Lung (tissue), 12 donors: Measurements from ENCODE around the gene IGFL3. TPM values are rescaled to one million over a fixed set of nuclear protein-coding genes. Genes with fewer than 3 reads are reported as not detected.

Experiments used
- ATAC-seq: fragments of 200-7000 bp; cut with Tn5 transposase; one replicate; pipeline ENCODE4 v1.9.1; 2020; ENCODE audit warnings: moderate number of reproducible peaks; ENCODE audit not compliant: insufficient read depth, low FRiP score
- DNase-seq, 3 donors: peaks; one replicate each; pipeline ENCODE4 v3.0.0-alpha.2; 2013 to 2017
- H3K27ac ChIP-seq, 2 donors: one replicate each; pipeline ENCODE4 v1.5.1; 2013; ENCODE audit warnings: mild to moderate bottlenecking in 2 of 2, moderate library complexity in 2 of 2, control low read depth in 1 of 2, inconsistent platforms in 1 of 2, low read depth in 1 of 2, low read length in 1 of 2
- H3K27me3 ChIP-seq, 3 donors: one replicate each; pipeline ENCODE4 v1.5.1; 2013; ENCODE audit warnings: low read length in 2 of 3; ENCODE audit not compliant: control insufficient read depth in 3 of 3, insufficient read depth in 3 of 3
- H3K36me3 ChIP-seq, 4 donors: one replicate each; pipeline ENCODE4 v1.5.1; 2013; ENCODE audit warnings: low read length in 4 of 4, mild to moderate bottlenecking in 1 of 4, moderate library complexity in 1 of 4; ENCODE audit not compliant: control insufficient read depth in 4 of 4, insufficient read depth in 4 of 4
- H3K4me1 ChIP-seq, 5 donors: one replicate each; pipeline ENCODE4 v1.5.1; 2013; ENCODE audit warnings: low read length in 5 of 5, mild to moderate bottlenecking in 2 of 5, moderate library complexity in 1 of 5; ENCODE audit not compliant: control insufficient read depth in 5 of 5, insufficient read depth in 5 of 5
- H3K4me3 ChIP-seq: one replicate; pipeline ENCODE4 v1.5.1; 2013; ENCODE audit warnings: mild to moderate bottlenecking, control low read depth, moderate library complexity
- H3K9ac ChIP-seq, 2 donors: one replicate each; pipeline ENCODE4 v1.5.1; 2013; ENCODE audit warnings: low read length in 2 of 2, control low read depth in 1 of 2; ENCODE audit not compliant: insufficient read depth in 1 of 2
- H3K9me3 ChIP-seq, 4 donors: one replicate each; pipeline ENCODE4 v1.5.1; 2013; ENCODE audit warnings: low read length in 3 of 4, mild to moderate bottlenecking in 1 of 4, moderate library complexity in 1 of 4; ENCODE audit not compliant: control insufficient read depth in 4 of 4, insufficient read depth in 3 of 4
- WGBS, 2 donors: extraction: QIAGEN DNeasy Blood & Tissue Kit; methylation state at CpG; one replicate each; pipeline ENCODE4 v1.1.7; 2013; 5-methylcytosine and 5-hydroxymethylcytosine counted together
- polyA plus RNA-seq, 2 donors: library from polyadenylated mRNA; stranded (reverse); fragments of 200-250 nt; gene quantifications; one replicate each; pipeline ENCODE4 v1.2.1, GENCODE V29; 2013
- total RNA-seq, 2 donors: library from RNA; depleted of rRNA in 1 of 2; stranded (reverse); fragments of >200 nt in 1 of 2; gene quantifications; one replicate each; pipeline ENCODE4 v1.2.1, GENCODE V29; 2014 to 2021
- TF ChIP-seq, protein P1 (sequence below): IDR thresholded peaks from 2 replicates; pipeline ENCODE4 v1.5.1; 2012; ENCODE audit warnings: mild to moderate bottlenecking; ENCODE audit errors: control extremely low read depth, extremely low read depth
- donor health status: control.
- donor health status: control.
- donor health status: Bipolar disorder and iron deficiency.
- donor health status: healthy.
- donor health status: DM: yes; HTN: yes; CAD: no.

Gene IGFL3
- total and polyA plus RNA-seq, 4 donors, result not detected

DNA sequence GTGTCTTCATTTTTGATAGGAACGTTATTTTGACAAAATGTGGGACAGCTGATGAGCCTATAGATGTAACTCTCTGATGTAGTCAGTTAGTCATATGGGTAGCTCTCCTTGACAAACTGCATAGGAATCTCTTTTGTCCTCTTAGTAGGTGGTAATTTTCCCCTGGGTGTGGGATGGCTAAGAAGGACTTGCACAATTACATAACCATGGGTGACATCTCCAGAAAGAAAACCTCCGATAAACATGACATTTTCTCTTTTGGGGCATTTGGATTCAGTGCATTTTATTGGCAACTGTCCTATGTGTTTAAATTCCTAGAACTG, 41.8 kb downstream of the IGFL3 start:
- DNase-seq (no peak), ATAC-seq (no peak)
- 57 to 63% methylated on average over 2 of the region's 2 CpGs for WGBS, 2 donors
- Histone ChIP-seq H3K36me3 (no peaks in the 10 kb centered on the region), H3K4me1 (no peaks in the 10 kb centered on the region), H3K27me3 (peaks cover 0 to 8% (median 3%) of the 10 kb centered on the region in 3 donors), H3K4me3 (no peak overlapping the region), H3K9ac (no peak overlapping the region), H3K27ac (no peak overlapping the region), H3K9me3 (peaks cover 0 to 18% (median 13%) of the 10 kb centered on the region in 4 donors)
- TF ChIP-seq, protein P1, sequence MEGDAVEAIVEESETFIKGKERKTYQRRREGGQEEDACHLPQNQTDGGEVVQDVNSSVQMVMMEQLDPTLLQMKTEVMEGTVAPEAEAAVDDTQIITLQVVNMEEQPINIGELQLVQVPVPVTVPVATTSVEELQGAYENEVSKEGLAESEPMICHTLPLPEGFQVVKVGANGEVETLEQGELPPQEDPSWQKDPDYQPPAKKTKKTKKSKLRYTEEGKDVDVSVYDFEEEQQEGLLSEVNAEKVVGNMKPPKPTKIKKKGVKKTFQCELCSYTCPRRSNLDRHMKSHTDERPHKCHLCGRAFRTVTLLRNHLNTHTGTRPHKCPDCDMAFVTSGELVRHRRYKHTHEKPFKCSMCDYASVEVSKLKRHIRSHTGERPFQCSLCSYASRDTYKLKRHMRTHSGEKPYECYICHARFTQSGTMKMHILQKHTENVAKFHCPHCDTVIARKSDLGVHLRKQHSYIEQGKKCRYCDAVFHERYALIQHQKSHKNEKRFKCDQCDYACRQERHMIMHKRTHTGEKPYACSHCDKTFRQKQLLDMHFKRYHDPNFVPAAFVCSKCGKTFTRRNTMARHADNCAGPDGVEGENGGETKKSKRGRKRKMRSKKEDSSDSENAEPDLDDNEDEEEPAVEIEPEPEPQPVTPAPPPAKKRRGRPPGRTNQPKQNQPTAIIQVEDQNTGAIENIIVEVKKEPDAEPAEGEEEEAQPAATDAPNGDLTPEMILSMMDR, result no peak

DNA sequence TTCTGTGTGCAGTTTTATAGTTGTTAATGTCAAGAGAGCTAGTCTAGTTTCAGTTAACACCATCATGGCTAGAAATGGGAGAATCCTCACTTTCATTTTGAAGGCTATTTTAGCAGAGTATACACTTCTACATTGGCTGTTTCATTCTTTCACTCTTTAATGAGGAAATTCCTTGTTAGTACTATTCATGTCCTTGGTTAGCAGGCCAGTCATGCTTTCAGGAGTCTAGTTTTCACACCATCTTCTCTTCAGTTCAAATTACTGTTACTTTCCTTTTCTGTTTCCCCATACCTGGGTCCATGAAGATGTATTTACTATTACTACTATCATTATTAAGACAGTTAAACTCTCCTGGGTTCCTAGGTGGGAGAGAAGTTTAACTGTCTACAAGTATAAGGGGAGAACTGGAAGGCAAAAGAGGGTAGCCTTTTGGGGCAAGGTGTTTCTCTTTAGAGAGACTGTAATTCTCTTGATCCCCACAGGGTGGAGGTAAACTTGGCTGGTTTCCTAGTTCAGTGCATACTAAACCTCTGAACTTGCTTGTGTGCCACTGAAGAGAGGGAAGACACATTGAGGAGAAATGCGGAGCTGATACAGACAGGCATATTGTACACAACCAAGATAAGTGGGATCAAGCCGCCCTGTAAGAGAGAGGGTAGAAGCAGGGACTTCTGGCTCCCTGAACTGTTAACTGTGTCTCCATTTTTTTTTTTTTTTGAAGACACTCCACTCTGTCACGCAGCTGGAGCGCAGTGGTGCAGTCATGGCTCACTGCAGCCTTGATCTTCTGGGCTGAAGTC, 42.4 kb downstream of the IGFL3 start:
- Histone ChIP-seq H3K4me3 (no peak overlapping the region), H3K36me3 (no peaks in the 10 kb centered on the region), H3K9me3 (peaks cover 0 to 16% (median 10%) of the 10 kb centered on the region in 4 donors), H3K27ac (no peak overlapping the region), H3K27me3 (peaks cover 5 to 14% (median 9%) of the 10 kb centered on the region in 3 donors), H3K4me1 (peaks cover 0 to 1% (median 0%) of the 10 kb centered on the region in 5 donors), H3K9ac (no peak overlapping the region)
- ATAC-seq (no peak), DNase-seq (peak; percentile 28 to 61 (median 40))
- WGBS, 2 donors, result 48 to 50% methylated on average over 4 of the region's 4 CpGs
- TF ChIP-seq, protein P1, result peak; percentile 52

DNA sequence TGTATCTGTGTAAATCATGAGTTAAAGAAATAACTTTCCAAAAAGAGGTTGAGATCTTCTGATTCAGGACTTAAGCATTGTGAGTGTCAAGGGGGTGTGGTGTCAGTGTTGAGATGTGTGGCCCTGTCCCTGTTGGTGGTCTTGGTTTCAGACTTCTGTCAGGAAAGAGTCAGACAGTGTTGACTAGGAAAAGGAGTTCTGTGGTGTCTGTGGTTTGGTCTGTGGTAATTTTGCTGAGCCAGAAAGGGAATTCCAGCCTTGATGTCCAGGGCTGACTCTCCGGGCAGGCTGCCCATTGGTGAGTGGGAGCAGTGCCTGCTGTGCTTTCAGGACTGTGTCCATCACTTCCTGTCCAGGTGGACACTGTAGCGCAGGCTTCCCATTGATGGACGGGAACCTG, 43.9 kb downstream of the IGFL3 start:
- H3K9me3 ChIP-seq, result peaks cover 0 to 13% (median 6%) of the 10 kb centered on the region in 4 donors
- 57 to 65% methylated on average over 3 of the region's 3 CpGs for WGBS, 2 donors

More for the DNA sequence above, 43.9 kb downstream of the IGFL3 start:
- Histone ChIP-seq H3K9ac (no peak overlapping the region), H3K4me1 (peaks cover 0 to 3% (median 0%) of the 10 kb centered on the region in 5 donors), H3K4me3 (no peak overlapping the region), H3K36me3 (no peaks in the 10 kb centered on the region), H3K27me3 (peaks cover 6 to 28% (median 21%) of the 10 kb centered on the region in 3 donors), H3K27ac (no peak overlapping the region)
- ATAC-seq, result no peak
- TF ChIP-seq, protein P1, result no peak
- peak in 1 of 3 donors; percentile 13 for DNase-seq
